UCSD-AML1 (cell line): ENCODE measurements around the gene ITGA7.
A peak's percentile ranks its signal among the peaks of the same experiment; 100 is the strongest.

ENCODE experiments used
- DNase-seq: peaks from one replicate; lab custom pipeline; 2025; ENCODE audit not compliant: unreplicated experiment; lab: John Stamatoyannopoulos, UW

Gene ITGA7

GRCh38 chr12:55685671-55686070 lies 22.0 kb downstream of the ITGA7 start:
- no peak for DNase-seq

GRCh38 chr12:55684761-55685370 lies 22.8 kb downstream of the ITGA7 start:
- no peak for DNase-seq

GRCh38 chr12:55683676-55684075 lies 24.0 kb downstream of the ITGA7 start:
- DNase-seq = no peak

- DNase-seq = no peak
Observed at GRCh38 chr12:55682087-55682796, 25.5 kb downstream of the ITGA7 start.

- peak; percentile 69 for DNase-seq
Observed at GRCh38 chr12:55681142-55682077, 26.3 kb downstream of the ITGA7 start.

- no peak for DNase-seq
Observed at GRCh38 chr12:55679691-55680090, 28.0 kb downstream of the ITGA7 start.

GRCh38 chr12:55676707-55677106 lies 31.0 kb downstream of the ITGA7 start:
- no peak for DNase-seq

GRCh38 chr12:55675666-55676065 lies 32.0 kb downstream of the ITGA7 start:
- DNase-seq = no peak

- DNase-seq = no peak
Observed at GRCh38 chr12:55673638-55674037, 34.1 kb downstream of the ITGA7 start.

GRCh38 chr12:55671746-55672145 lies 36.0 kb downstream of the ITGA7 start:
- no peak for DNase-seq

GRCh38 chr12:55670276-55670675 lies 37.4 kb downstream of the ITGA7 start:
- DNase-seq = no peak

- no peak for DNase-seq
Observed at GRCh38 chr12:55666508-55666907, 41.2 kb downstream of the ITGA7 start.

- no peak for DNase-seq
Observed at GRCh38 chr12:55664826-55665225, 42.9 kb downstream of the ITGA7 start.

- no peak for DNase-seq
Observed at GRCh38 chr12:55663391-55663790, 44.3 kb downstream of the ITGA7 start.

GRCh38 chr12:55659486-55660385 lies 48.0 kb downstream of the ITGA7 start:
- DNase-seq = no peak

GRCh38 chr12:55658635-55659391 lies 48.9 kb downstream of the ITGA7 start:
- DNase-seq = no peak

- no peak for DNase-seq
Observed at GRCh38 chr12:55658212-55658611, 49.5 kb downstream of the ITGA7 start.

GRCh38 chr12:55657212-55657611 lies 50.5 kb downstream of the ITGA7 start:
- DNase-seq = no peak

- no peak for DNase-seq
Observed at GRCh38 chr12:55654511-55655214, 53.0 kb downstream of the ITGA7 start.
